Adrenal gland (tissue), 12 donors: Measurements from ENCODE around the gene STARD9. TPM values are rescaled to one million over a fixed set of nuclear protein-coding genes. Genes with fewer than 3 reads are reported as not detected.
A peak's percentile ranks its signal among the peaks of the same experiment; 100 is the strongest.

Experiments
- DNase-seq, 7 donors: peaks; one replicate each; pipeline ENCODE4 v3.0.0-alpha.2; 2019 to 2020
- H3K27ac ChIP-seq, 5 donors: fragments of 200-600 bp; sonication (generic) in 4 of 5; 1 replicate in 3 of 5; 2 replicates in 2 of 5; pipeline versions ENCODE4 v1.5.1 to v1.8.0; 2016 to 2020; ENCODE audit warnings: mild to moderate bottlenecking in 1 of 5
- H3K27me3 ChIP-seq: fragments of 200-600 bp; 2 replicates; pipeline ENCODE4 v1.8.0; 2021
- H3K36me3 ChIP-seq, 2 donors: fragments of 200-600 bp; replicated peaks in 1 of 2; 1 replicate in 1 of 2; 2 replicates in 1 of 2; pipeline versions ENCODE4 v1.5.1 to v1.8.0; 2018 to 2022
- H3K4me1 ChIP-seq, 2 donors: fragments of 200-600 bp; replicated peaks in 1 of 2; 1 replicate in 1 of 2; 2 replicates in 1 of 2; pipeline versions ENCODE4 v1.5.1 to v1.8.0; 2018 to 2021
- H3K4me3 ChIP-seq, 4 donors: fragments of 200-600 bp; sonication (generic) in 3 of 4; one replicate each; pipeline ENCODE4 v1.5.1; 2016 to 2018
- H3K9me3 ChIP-seq, 3 donors: fragments of 200-600 bp; sonication (generic) in 1 of 3; replicated peaks in 1 of 3; 1 replicate in 2 of 3; 2 replicates in 1 of 3; pipeline versions ENCODE4 v1.5.1 to v1.8.0; 2016 to 2021
- CTCF ChIP-seq, 6 experiments: fragments of 450-650 bp in 4 of 6; fragments of 200-600 bp in 2 of 6; sonication (generic) in 1 of 6; IDR thresholded peaks; 1 replicate in 5 of 6; 2 replicates in 1 of 6; pipeline versions ENCODE4 v1.5.1 to v1.8.0; 2016 to 2021; ENCODE audit warnings: antibody characterized with exemption in 6 of 6, mild to moderate bottlenecking in 2 of 6, moderate library complexity in 1 of 6
- POLR2A ChIP-seq, 2 donors: fragments of 450-650 bp; IDR thresholded peaks; one replicate each; pipeline ENCODE4 v1.6.1; 2017; ENCODE audit warnings: antibody characterized with exemption in 2 of 2, mild to moderate bottlenecking in 2 of 2, moderate library complexity in 1 of 2
- WGBS, 4 donors: extraction: QIAGEN DNeasy Blood & Tissue Kit in 2 of 4; methylation state at CpG; one replicate each; pipeline versions ENCODE4 v1.1.5 to v1.1.7; 2013 to 2017; 5-methylcytosine and 5-hydroxymethylcytosine counted together
- intact Hi-C, 2 donors: fragments of 100-400 bp; cut with DNase I; formaldehyde crosslinking; loops; one replicate each; pipeline versions ENCODE4 v1.14.1 to v1.15.0; 2022 to 2023
- polyA plus RNA-seq, 3 donors: library from polyadenylated mRNA; stranded (reverse); fragments of 200-250 nt in 2 of 3; fragments of 350-450 nt in 1 of 3; fragmentation: Illumina TruSeq in 1 of 3; extraction: RNeasy Lipid Tissue Mini Kit (QIAGEN cat#74804) in 1 of 3; gene quantifications; one replicate each; pipeline ENCODE4 v1.2.3, GENCODE V29; 2013 to 2014
- total RNA-seq, 9 donors: library from RNA; depleted of rRNA in 4 of 9; stranded (reverse); fragments of >200 nt in 4 of 9; fragments of 120-200 nt in 1 of 9; fragmentation: NEBNext Ultra II Directional in 1 of 9; extraction: Animal tissue kit (Norgen Biotek cat#: 25700) in 1 of 9; gene quantifications; one replicate each; pipeline versions ENCODE4 v1.1.0 to v1.2.4, GENCODE V29; 2013 to 2023
- donor health status: healthy with polysubstance abuse.
- donor health status: Bipolar disorder and iron deficiency.
- donor health status: DM: yes; HTN: yes; CAD: no.
- donor health status: DM: no; HTN: no; CAD: no.
- donor health status: DM: no; HTN: no; CAD: no.
- donor health status: DM: yes; HTN: yes; CAD: no.

The STARD9 gene
- total and polyA plus RNA-seq, 12 donors: 0.71 to 8.7 (median 3.5) TPM

GRCh38 chr15:42686281-42686680 lies 110.9 kb downstream of the STARD9 start:
- Histone ChIP-seq H3K36me3 (peaks cover 0 to 6% of the 10 kb centered on the region in 2 donors), H3K9me3 (no peaks in the 10 kb centered on the region), H3K4me1 (no peaks in the 10 kb centered on the region), H3K27ac (no peak overlapping the region), H3K4me3 (no peak overlapping the region), H3K27me3 (no peaks in the 10 kb centered on the region)
- DNase-seq: no peak
- 92 to 96% (median 95%) methylated on average over 8 of the region's 8 CpGs for WGBS, 4 donors
- TF ChIP-seq POLR2A (IDR thresholded peaks at IDR 0.05): no peak
- no peak for TF ChIP-seq CTCF (IDR thresholded peaks at IDR 0.05)
- intact Hi-C loops: no loop called here

GRCh38 chr15:42687740-42688139 lies 112.3 kb downstream of the STARD9 start:
- intact Hi-C loops: no loop called here
- no peak for DNase-seq
- H3K36me3 ChIP-seq: no peaks in the 10 kb centered on the region
- no peaks in the 10 kb centered on the region for H3K9me3 ChIP-seq
- no peak overlapping the region for H3K27ac ChIP-seq
- no peak for TF ChIP-seq POLR2A (IDR thresholded peaks at IDR 0.05)
- no peak for TF ChIP-seq CTCF (IDR thresholded peaks at IDR 0.05)
- H3K27me3 ChIP-seq: no peaks in the 10 kb centered on the region
- 95 to 99% (median 97%) methylated on average over 4 of the region's 4 CpGs for WGBS, 4 donors
- no peaks in the 10 kb centered on the region for H3K4me1 ChIP-seq
- H3K4me3 ChIP-seq: no peak overlapping the region

GRCh38 chr15:42688301-42688700 lies 112.9 kb downstream of the STARD9 start:
- DNase-seq: no peak
- TF ChIP-seq CTCF (IDR thresholded peaks at IDR 0.05) (no peak), POLR2A (IDR thresholded peaks at IDR 0.05) (no peak)
- 74 to 88% (median 77%) methylated on average over 3 of the region's 3 CpGs for WGBS, 4 donors
- intact Hi-C loops: no loop called here
- H3K4me3 ChIP-seq: no peak overlapping the region
- no peaks in the 10 kb centered on the region for H3K9me3 ChIP-seq
- H3K27me3 ChIP-seq: no peaks in the 10 kb centered on the region
- H3K27ac ChIP-seq: no peak overlapping the region
- no peaks in the 10 kb centered on the region for H3K36me3 ChIP-seq
- H3K4me1 ChIP-seq: no peaks in the 10 kb centered on the region

- intact Hi-C loops: no loop called here
- H3K4me3 ChIP-seq: no peak overlapping the region
- no peak for TF ChIP-seq POLR2A (IDR thresholded peaks at IDR 0.05)
- no peak for TF ChIP-seq CTCF (IDR thresholded peaks at IDR 0.05)
- H3K27ac ChIP-seq: no peak overlapping the region
- H3K27me3 ChIP-seq: no peaks in the 10 kb centered on the region
- H3K9me3 ChIP-seq: no peaks in the 10 kb centered on the region
- 71 to 80% (median 76%) methylated on average over 3 to 4 of the region's 4 CpGs for WGBS, 4 donors
- no peaks in the 10 kb centered on the region for H3K36me3 ChIP-seq
- H3K4me1 ChIP-seq: no peaks in the 10 kb centered on the region
- peak in 1 of 7 donors; percentile 11 for DNase-seq
These were observed 115.9 kb downstream of the STARD9 start for GRCh38 chr15:42691308-42691707.
